ENCODE measurements around the gene CFAP68.
A peak's percentile ranks its signal among the peaks of the same experiment; 100 is the strongest.
"Not testable (repeated sequence)": the region's sequence is repeated elsewhere in the genome, so short reads cannot be mapped to it uniquely, and the experiment has no call there.

CFAP68 gene

DNA sequence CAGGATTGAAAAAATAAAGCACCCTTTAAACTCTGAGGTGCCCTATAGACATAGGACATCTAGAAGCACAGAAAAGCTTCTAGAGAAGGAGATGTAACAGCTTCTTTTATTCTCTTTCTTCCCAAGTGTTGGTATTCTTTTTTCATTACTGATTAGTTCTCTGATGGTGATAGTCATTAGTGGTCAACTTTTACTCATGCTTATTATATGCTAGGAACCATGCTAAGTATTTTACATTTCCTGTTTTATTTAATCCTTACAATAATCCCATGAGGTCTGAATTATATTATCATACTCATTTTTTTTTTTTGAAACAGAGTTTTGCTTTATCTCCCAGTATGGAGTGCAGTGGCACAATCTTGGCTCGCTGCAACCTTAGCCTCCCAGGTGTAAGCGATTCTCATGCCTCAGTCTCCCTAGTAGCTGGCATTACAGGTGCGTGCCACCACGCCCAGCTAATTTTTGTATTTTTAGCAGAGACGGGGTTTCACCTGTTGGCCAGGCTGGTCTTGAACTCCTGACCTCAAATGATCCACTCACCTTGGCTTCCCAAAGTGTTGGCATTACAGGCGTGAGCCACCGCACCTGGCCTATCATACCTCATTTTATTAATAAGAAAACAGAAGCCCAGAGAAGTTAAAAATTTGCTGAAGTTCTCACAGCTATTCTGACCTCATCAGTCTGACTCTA is 42.3 kb downstream of the CFAP68 start:
- no peak overlapping the region for H3K27ac ChIP-seq (ENCODE audit: low read length)
- no peaks in the 10 kb centered on the region for H3K9me3 ChIP-seq (ENCODE audit: insufficient read depth, low read depth, low read length)
- H3K4me3 ChIP-seq (ENCODE audit: low read length) = no peak overlapping the region
- H3K9ac ChIP-seq (ENCODE audit: low read depth, low read length) = no peak overlapping the region
- peaks cover 12% of the 10 kb centered on the region; the same call in 1 of the 2 replicates for H3K4me1 ChIP-seq (ENCODE audit: insufficient read depth, low read length)
- no peaks in the 10 kb centered on the region for H3K36me3 ChIP-seq (ENCODE audit: insufficient read depth, low read depth, low read length)
- no peaks in the 10 kb centered on the region for H3K27me3 ChIP-seq (ENCODE audit: insufficient read depth, low read length)

DNA sequence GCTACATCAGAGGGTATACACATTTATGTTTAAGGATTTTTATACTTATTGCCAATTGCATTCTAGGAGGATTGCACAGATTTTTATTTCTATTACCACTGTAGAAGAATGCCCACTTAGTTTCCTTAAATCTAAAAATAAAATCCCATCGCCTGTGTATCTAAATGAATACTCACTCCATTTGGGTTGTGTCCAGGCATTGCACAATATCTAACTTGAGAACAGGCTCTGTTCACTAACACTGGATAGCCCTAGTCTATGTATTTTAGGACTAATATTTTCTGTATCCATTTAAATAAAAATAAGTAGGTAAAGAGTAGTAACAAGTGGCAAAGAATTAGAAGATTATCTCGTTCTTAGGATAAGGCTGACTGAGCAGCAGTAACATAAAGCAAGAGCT is 43.5 kb downstream of the CFAP68 start:
- Histone ChIP-seq H3K27ac (ENCODE audit: low read length) (no peak overlapping the region), H3K36me3 (ENCODE audit: insufficient read depth, low read depth, low read length) (no peaks in the 10 kb centered on the region), H3K9me3 (ENCODE audit: insufficient read depth, low read depth, low read length) (no peaks in the 10 kb centered on the region), H3K4me1 (ENCODE audit: insufficient read depth, low read length) (peaks cover 12% of the 10 kb centered on the region; the same call in 1 of the 2 replicates), H3K9ac (ENCODE audit: low read depth, low read length) (no peak overlapping the region), H3K4me3 (ENCODE audit: low read length) (no peak overlapping the region), H3K27me3 (ENCODE audit: insufficient read depth, low read length) (no peaks in the 10 kb centered on the region)

DNA sequence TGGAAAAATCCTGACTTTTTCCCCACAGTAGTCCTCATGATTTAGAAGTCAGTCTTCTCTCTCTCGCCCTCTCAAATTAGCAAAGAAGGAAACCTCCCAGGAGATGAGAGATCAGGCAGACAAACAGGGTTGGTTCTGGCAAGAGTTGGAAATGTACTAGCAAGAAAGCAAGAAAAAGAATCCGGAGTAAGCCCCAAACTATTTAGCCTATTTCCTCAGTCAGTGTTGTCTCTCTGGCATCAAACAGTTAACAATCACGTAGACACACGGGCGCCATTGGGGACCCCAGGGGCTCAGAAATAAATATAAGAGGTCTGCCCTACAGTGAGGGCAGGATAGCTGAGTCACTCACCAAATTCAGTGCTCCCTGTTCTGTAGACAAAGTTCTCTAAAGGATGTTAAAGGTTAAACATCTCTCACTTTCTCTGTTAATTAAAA is 44.0 kb downstream of the CFAP68 start:
- Histone ChIP-seq H3K36me3 (ENCODE audit: insufficient read depth, low read depth, low read length) (no peaks in the 10 kb centered on the region), H3K4me3 (ENCODE audit: low read length) (no peak overlapping the region), H3K27me3 (ENCODE audit: insufficient read depth, low read length) (no peaks in the 10 kb centered on the region), H3K27ac (ENCODE audit: low read length) (no peak overlapping the region), H3K9ac (ENCODE audit: low read depth, low read length) (peak overlapping the region; percentile 21; the same call in 1 of the 2 replicates), H3K9me3 (ENCODE audit: insufficient read depth, low read depth, low read length) (no peaks in the 10 kb centered on the region), H3K4me1 (ENCODE audit: insufficient read depth, low read length) (peaks cover 9% of the 10 kb centered on the region; the same call in 1 of the 2 replicates)

DNA sequence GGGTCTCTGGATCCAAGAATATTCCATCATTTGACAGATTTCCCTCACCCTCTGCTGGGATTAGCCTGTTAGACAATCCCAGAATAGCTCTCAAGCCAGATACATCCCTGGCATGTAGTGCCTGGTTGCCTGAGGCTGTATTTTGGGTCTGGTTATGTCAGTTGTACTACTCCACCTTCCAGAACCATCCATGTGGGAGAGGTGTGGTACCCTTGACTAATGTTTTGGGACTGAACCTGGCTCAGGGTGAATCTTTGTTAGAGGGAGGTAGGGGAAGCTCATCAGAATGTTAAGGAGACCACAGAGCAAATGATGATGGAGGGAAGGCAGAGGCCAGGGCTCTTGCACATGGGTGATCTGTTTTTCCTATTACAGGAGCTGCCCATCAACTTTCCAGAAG is 44.6 kb downstream of the CFAP68 start:
- Histone ChIP-seq H3K27me3 (ENCODE audit: insufficient read depth, low read length) (no peaks in the 10 kb centered on the region), H3K9ac (ENCODE audit: low read depth, low read length) (peak overlapping the region; percentile 21; the same call in 1 of the 2 replicates), H3K4me1 (ENCODE audit: insufficient read depth, low read length) (peaks cover 8% of the 10 kb centered on the region; the same call in 1 of the 2 replicates), H3K27ac (ENCODE audit: low read length) (no peak overlapping the region), H3K36me3 (ENCODE audit: insufficient read depth, low read depth, low read length) (no peaks in the 10 kb centered on the region), H3K4me3 (ENCODE audit: low read length) (no peak overlapping the region), H3K9me3 (ENCODE audit: insufficient read depth, low read depth, low read length) (no peaks in the 10 kb centered on the region)

- H3K4me1 ChIP-seq (ENCODE audit: insufficient read depth, low read length) = peaks cover 8% of the 10 kb centered on the region; the same call in 1 of the 2 replicates
- H3K9ac ChIP-seq (ENCODE audit: low read depth, low read length) = peak overlapping the region; percentile 72; the same call in 1 of the 2 replicates
- H3K27ac ChIP-seq (ENCODE audit: low read length) = peak overlapping the region; percentile 50
These were observed 46.6 kb downstream of the CFAP68 start for GRCh38 chr11:111925953-111926352.

DNA sequence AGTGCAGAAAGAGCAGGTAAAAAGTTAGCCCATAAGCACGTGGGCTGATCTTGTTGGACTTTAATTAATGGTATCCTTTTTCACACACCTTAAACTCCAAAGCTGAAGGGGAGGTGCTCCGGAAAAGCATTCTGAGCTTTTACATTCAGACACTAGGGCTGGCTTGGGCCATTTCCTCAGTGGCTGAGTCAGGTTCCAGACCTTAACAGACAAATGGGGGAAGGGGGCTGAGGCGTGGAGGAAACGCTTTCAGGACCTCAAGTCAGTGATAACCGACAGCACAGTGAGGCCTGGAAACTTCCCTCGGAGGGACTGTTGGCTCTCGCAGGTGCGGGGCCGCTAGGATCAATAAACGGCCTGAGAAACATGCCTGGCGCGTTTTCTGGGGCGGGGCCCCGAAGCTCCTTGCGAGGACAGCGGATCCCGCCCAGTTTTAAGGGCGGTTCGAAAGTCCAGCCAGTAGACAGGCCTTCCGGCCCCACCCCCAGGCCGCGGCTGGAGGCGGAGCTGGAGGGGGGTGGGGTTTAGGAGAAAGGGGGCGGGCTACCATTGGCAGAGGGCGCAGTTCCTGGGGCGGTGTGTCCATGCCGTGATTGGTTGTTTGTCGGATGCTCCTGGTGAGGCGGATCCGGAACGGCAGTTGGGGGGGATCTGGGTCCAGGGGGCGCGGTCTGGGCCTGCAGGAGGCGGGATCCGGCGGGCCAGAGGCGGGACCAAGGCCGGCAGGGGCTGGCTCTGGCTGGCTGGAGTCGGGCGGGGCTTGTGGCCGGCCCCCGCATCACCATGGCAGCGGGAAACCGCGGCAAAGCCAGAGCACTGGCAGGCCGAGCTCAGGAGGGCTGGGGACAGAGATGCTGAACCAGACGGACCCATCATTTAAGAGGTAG is 47.4 kb downstream of the CFAP68 start:
- Histone ChIP-seq H3K9me3 (ENCODE audit: insufficient read depth, low read depth, low read length) (no peaks in the 10 kb centered on the region), H3K27ac (ENCODE audit: low read length) (peak overlapping the region; percentile 50), H3K9ac (ENCODE audit: low read depth, low read length) (peak overlapping the region; percentile 72; the same call in 1 of the 2 replicates), H3K27me3 (ENCODE audit: insufficient read depth, low read length) (no peaks in the 10 kb centered on the region), H3K36me3 (ENCODE audit: insufficient read depth, low read depth, low read length) (no peaks in the 10 kb centered on the region), H3K4me3 (ENCODE audit: low read length) (peak overlapping the region; percentile 64), H3K4me1 (ENCODE audit: insufficient read depth, low read length) (peaks cover 8% of the 10 kb centered on the region; the same call in 1 of the 2 replicates)

More at GRCh38 chr11:111925953-111926352, 46.6 kb downstream of the CFAP68 start:
- Histone ChIP-seq H3K36me3 (ENCODE audit: insufficient read depth, low read depth, low read length) (no peaks in the 10 kb centered on the region), H3K27me3 (ENCODE audit: insufficient read depth, low read length) (no peaks in the 10 kb centered on the region), H3K9me3 (ENCODE audit: insufficient read depth, low read depth, low read length) (no peaks in the 10 kb centered on the region), H3K4me3 (ENCODE audit: low read length) (peak overlapping the region; percentile 64; the same call in 1 of the 2 replicates)

DNA sequence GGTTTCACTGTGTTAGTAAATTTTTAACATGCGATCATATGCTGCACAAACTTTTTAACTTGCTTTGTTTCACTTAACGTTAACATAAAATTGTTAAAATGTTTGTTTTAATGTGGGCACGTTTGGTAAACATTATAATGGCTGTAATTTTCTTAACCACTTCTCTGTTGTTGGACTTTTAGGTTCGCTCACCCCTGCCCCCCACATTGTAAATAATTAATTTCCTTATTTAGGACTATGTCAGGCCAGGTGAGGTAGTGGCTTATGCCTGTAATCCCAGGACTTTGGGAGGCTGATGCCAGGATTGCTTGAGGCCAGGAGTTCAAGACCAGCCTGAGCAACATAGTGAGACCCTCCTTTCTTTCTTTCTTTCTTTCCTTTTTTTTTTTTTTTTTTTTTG is 51.1 kb downstream of the CFAP68 start:
- Histone ChIP-seq H3K27ac (ENCODE audit: low read length) (no peak overlapping the region), H3K4me3 (ENCODE audit: low read length) (no peak overlapping the region), H3K9me3 (ENCODE audit: insufficient read depth, low read depth, low read length) (no peaks in the 10 kb centered on the region), H3K27me3 (ENCODE audit: insufficient read depth, low read length) (no peaks in the 10 kb centered on the region), H3K36me3 (ENCODE audit: insufficient read depth, low read depth, low read length) (no peaks in the 10 kb centered on the region), H3K9ac (ENCODE audit: low read depth, low read length) (no peak overlapping the region), H3K4me1 (ENCODE audit: insufficient read depth, low read length) (peaks cover 10% of the 10 kb centered on the region; the same call in 1 of the 2 replicates)

DNA sequence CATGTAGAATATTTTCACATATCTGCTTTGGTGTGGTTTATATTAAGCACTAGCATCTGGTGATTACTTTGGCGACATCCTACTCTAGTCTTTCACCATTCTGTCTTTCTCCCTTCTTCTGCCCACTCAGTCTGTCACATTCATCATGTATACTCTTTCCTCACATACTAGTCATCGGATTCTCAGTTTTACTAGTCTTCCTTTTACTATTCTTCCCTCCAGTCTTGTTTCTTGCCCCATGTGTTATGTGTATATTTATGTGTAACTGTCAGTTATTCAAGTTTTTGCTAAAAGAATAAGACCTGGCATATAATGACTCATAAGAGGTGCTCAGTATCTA is 53.2 kb downstream of the CFAP68 start:
- no peak overlapping the region for H3K27ac ChIP-seq (ENCODE audit: low read length)

DNA sequence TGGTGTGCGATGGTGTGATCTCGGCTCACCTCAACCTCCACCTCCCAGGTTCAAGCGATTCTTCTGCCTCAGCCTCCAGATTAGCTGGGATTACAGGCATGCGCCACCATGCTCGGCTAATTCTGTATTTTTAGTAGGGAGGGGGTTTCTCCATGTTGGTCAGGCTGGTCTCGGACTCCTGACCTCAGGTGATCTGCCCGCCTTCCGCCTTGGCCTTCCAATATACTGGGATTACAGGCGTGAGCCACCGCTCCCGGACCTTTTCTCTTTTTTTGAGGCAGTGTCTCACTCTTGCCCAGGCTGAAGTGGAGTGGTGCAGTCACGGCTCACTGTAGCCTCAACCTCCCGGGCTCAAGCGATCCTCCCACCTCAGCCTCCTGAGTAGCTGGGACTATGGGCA is 53.8 kb downstream of the CFAP68 start:
- H3K9ac ChIP-seq (ENCODE audit: low read depth, low read length); H3K27me3 ChIP-seq (ENCODE audit: insufficient read depth, low read length); H3K4me3 ChIP-seq (ENCODE audit: low read length); H3K27ac ChIP-seq (ENCODE audit: low read length); H3K9me3 ChIP-seq (ENCODE audit: insufficient read depth, low read depth, low read length); H3K36me3 ChIP-seq (ENCODE audit: insufficient read depth, low read depth, low read length): not testable (repeated sequence)
- peaks cover 16% of the 10 kb centered on the region; the same call in 1 of the 2 replicates for H3K4me1 ChIP-seq (ENCODE audit: insufficient read depth, low read length)

More for the DNA sequence above, 53.2 kb downstream of the CFAP68 start:
- no peaks in the 10 kb centered on the region for H3K36me3 ChIP-seq (ENCODE audit: insufficient read depth, low read depth, low read length)
- H3K9me3 ChIP-seq (ENCODE audit: insufficient read depth, low read depth, low read length) = no peaks in the 10 kb centered on the region
- no peak overlapping the region for H3K4me3 ChIP-seq (ENCODE audit: low read length)
- no peak overlapping the region for H3K9ac ChIP-seq (ENCODE audit: low read depth, low read length)
- no peaks in the 10 kb centered on the region for H3K27me3 ChIP-seq (ENCODE audit: insufficient read depth, low read length)
- H3K4me1 ChIP-seq (ENCODE audit: insufficient read depth, low read length) = peaks cover 10% of the 10 kb centered on the region; the same call in 1 of the 2 replicates

DNA sequence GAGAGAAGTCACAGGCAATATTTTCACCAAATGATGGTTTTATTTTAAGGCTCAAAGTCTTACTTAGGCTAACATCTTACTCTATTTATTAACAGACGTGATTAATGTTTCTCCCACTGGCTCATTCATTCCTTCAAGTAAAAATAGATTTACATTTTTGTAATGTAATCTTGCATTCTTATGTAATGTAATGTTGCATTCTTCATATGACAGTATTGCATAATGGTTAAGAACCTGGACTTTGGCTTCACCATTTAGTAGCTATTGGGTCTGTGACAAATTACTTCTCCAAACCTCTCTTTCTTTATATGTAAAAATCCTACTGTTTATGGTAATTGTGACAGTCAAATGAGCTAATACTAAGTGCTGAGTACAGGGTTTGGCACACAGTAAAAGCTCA is 54.5 kb downstream of the CFAP68 start:
- Histone ChIP-seq H3K9me3 (ENCODE audit: insufficient read depth, low read depth, low read length) (no peaks in the 10 kb centered on the region), H3K9ac (ENCODE audit: low read depth, low read length) (no peak overlapping the region), H3K4me3 (ENCODE audit: low read length) (no peak overlapping the region), H3K36me3 (ENCODE audit: insufficient read depth, low read depth, low read length) (no peaks in the 10 kb centered on the region), H3K27ac (ENCODE audit: low read length) (no peak overlapping the region), H3K4me1 (ENCODE audit: insufficient read depth, low read length) (peaks cover 19% of the 10 kb centered on the region; the same call in 1 of the 2 replicates), H3K27me3 (ENCODE audit: insufficient read depth, low read length) (no peaks in the 10 kb centered on the region)

- H3K9me3 ChIP-seq (ENCODE audit: insufficient read depth, low read depth, low read length) = no peaks in the 10 kb centered on the region
- peaks cover 23% of the 10 kb centered on the region; the same call in 1 of the 2 replicates for H3K4me1 ChIP-seq (ENCODE audit: insufficient read depth, low read length)
- H3K27ac ChIP-seq (ENCODE audit: low read length) = no peak overlapping the region
- no peak overlapping the region for H3K9ac ChIP-seq (ENCODE audit: low read depth, low read length)
- H3K27me3 ChIP-seq (ENCODE audit: insufficient read depth, low read length) = no peaks in the 10 kb centered on the region
- H3K4me3 ChIP-seq (ENCODE audit: low read length) = no peak overlapping the region
- H3K36me3 ChIP-seq (ENCODE audit: insufficient read depth, low read depth, low read length) = no peaks in the 10 kb centered on the region
These were observed 55.0 kb downstream of the CFAP68 start for GRCh38 chr11:111934306-111934705.

All from iPS-20b (cell line).